GM19328 (cell line): ENCODE data around the gene CFB.
"Not testable (repeated sequence)": the region's sequence is repeated elsewhere in the genome, so short reads cannot be mapped to it uniquely, and the experiment has no call there.

Experiments used
- ATAC-seq: cut with Tn5 transposase; IDR thresholded peaks from one replicate; pipeline ENCODE4 v1.9.1; 2021; ENCODE audit warnings: mild to moderate bottlenecking, moderate library complexity; ENCODE audit not compliant: unreplicated experiment

The CFB gene

DNA sequence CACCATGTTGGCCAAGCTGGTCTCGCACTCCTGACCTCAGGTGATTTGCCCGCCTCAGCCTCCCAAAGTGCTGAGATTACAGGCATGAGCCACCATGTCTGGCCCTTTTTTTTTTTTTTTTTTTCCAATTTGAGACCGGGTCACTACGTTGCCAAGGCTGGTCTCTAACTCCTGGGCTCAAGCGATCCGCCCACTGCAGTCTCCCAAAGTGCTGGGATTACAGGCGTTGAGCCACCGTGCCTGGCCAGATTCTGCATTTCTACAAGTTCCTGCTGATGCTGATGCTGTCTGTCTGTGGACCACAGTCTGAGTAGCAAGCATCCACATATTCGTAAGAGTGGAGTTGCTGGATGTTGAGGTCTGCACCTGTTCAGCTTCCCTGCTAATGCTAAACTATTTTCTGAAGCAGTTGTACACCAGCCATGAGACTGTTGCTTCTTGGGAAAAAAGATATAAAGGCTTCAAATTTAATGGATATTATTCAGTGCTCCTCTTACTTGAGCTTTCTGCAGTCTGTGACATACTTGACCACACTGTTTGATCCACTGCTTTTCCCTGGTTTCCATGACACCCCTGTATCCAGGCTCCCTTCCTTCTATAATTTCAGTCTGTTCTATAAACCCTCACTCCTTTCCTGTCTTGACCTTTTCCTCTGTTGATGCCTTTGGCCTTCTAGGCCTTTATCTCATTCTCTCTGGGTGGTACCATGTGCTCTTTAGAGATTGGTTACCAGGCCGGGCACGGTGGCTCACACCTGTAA, 33.9 kb upstream of the CFB start:
- no peak for ATAC-seq

DNA sequence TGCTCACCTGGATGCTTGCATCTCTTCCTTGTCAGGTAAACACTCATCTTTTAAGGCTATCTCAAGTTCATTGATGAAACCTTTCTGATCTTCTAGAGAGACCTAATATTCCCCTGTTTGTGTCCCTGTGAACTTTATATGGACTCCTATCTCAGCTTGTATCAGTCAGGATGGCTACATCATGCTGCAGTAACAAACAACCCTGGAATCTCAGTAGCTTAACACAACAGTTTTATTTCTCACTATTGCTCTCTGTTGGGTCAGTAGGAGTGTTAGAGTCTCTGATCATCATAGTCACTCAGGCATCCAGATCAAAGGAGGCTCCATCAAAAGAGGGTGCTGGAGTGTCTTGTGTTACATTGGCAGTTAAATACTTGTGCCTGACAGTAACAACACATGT, 30.5 kb upstream of the CFB start:
- no peak for ATAC-seq

- ATAC-seq = no peak
Observed at GRCh38 chr6:31915756-31916155, 30.1 kb upstream of the CFB start.

- no peak for ATAC-seq
Observed at GRCh38 chr6:31918069-31918720, 27.7 kb upstream of the CFB start.

GRCh38 chr6:31919624-31920303, 26.1 kb upstream of the CFB start:
- ATAC-seq = no peak

DNA sequence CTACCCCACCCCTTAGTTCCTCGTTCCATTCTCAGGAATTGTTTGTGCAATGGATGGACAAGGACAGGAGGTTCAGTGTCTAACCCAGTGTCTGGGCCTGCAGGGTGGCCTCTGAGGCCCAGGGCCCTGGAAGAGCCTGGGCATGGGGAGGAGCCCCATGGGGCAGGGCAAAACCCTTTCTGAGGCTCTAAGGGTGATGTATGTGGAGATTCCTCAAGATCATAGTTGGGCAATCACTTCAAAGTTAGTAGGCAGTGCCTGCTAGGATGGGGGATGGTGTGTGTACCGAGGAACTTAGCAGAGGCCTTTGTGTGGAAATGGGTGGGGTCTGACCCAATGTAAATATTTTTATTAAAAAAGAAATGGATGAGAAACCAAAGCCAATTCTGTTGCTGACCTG, 25.1 kb upstream of the CFB start:
- ATAC-seq = no peak

GRCh38 chr6:31922942-31923341, 23.0 kb upstream of the CFB start:
- ATAC-seq = no peak

GRCh38 chr6:31927242-31927862, 18.5 kb upstream of the CFB start, which contains the start of gene C2:
Gene C2, plus strand, starts transcription at chr6:31927717. Its CDS starts 36 bp downstream, at chr6:31927753.
- ATAC-seq = no peak

GRCh38 chr6:31927863-31928671, 17.8 kb upstream of the CFB start:
- ATAC-seq = no peak

GRCh38 chr6:31928672-31928939, 17.3 kb upstream of the CFB start:
- ATAC-seq = no peak

DNA sequence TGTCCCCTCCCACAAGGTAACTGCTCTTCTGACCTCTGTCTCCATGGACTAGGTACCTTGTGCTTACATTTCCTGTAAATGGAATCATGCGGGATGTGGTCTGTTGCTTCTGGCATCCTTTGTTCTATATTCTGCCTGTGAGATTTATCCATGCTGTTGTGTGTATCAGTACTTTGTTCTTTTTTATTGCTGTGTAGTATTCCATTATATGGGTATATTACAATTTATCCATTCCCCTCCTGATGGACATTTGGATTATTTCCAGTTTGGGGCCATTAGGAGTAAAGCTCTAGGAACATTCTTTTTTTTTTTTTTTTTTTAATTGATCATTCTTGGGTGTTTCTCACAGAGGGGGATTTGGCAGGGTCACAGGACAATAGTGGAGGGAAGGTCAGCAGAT, 14.9 kb upstream of the CFB start:
- no peak for ATAC-seq

DNA sequence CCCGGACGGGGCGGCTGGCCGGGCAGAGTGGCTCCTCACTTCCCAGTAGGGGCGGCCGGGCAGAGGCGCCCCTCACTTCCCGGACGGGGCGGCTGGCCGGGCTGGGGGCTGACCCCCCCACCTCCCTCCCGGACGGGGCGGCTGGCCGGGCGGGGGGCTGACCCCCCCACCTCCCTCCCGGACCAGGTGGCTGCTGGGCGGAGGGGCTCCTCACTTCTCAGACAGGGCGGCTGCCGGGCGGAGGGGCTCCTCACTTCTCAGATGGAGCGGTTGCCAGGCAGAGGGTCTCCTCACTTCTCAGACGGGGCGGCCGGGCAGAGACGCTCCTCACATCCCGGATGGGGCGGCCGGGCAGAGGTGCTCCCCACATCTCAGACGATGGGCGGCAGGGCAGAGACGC, 13.8 kb upstream of the CFB start:
- ATAC-seq = not testable (repeated sequence)

- no peak for ATAC-seq
Observed at GRCh38 chr6:31933537-31933936, 12.4 kb upstream of the CFB start.

DNA sequence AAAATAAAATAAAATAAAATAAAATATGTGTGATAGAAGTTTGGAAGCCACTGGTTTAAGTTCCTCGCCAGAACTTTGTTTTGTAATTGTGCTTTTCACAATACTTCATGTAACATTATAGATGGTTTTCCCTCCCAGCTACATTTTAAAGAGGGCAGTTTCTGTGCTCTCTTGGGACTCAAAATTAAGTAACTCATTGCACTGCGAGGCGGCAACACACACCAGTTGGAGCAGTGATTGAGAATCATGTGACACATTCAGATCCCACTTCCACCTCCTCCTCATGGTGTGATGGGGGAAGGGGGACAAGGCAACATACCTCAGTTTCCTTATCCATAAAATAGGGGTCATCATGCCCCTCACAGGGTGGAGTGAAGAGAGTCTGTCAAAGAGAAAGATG, 10.9 kb upstream of the CFB start:
- no peak for ATAC-seq

DNA sequence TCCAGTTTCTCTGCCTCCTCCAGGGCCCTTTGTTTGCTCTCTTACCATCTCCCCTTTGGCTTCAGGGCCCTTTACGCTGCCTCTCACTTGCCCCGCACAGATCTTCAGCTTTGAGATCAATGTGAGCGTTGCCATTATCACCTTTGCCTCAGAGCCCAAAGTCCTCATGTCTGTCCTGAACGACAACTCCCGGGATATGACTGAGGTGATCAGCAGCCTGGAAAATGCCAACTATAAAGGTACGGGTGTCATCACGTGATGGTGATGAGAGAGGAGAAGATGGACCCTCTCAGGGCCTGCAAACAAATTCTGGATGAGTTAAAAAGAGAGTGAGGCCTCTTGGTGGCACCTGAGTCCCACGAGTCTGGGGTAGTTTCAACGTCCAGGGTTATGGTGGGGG, 10.1 kb upstream of the CFB start:
- ATAC-seq = no peak

- ATAC-seq = no peak
Observed at GRCh38 chr6:31940256-31940664, 5.6 kb upstream of the CFB start.

DNA sequence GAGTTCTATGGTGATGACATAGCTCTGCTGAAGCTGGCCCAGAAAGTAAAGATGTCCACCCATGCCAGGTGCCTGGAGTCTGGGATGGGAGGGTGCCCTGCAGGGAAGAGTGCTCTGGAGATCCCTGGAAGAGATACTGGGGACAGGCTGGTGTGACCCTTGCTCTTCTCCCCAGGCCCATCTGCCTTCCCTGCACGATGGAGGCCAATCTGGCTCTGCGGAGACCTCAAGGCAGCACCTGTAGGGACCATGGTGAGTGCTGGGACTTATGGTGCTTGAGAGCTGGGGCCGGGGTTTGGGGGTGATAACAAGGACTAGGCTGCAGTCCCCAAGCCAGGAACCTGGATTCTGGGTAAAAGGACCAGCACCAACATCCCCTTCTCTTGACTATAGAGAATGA, 2.2 kb upstream of the CFB start:
- no peak for ATAC-seq

GRCh38 chr6:31945154-31945506, 765 bp upstream of the CFB start:
- no peak for ATAC-seq

- ATAC-seq = no peak
Observed at GRCh38 chr6:31946370-31946885, 533 bp downstream of the CFB start.

DNA sequence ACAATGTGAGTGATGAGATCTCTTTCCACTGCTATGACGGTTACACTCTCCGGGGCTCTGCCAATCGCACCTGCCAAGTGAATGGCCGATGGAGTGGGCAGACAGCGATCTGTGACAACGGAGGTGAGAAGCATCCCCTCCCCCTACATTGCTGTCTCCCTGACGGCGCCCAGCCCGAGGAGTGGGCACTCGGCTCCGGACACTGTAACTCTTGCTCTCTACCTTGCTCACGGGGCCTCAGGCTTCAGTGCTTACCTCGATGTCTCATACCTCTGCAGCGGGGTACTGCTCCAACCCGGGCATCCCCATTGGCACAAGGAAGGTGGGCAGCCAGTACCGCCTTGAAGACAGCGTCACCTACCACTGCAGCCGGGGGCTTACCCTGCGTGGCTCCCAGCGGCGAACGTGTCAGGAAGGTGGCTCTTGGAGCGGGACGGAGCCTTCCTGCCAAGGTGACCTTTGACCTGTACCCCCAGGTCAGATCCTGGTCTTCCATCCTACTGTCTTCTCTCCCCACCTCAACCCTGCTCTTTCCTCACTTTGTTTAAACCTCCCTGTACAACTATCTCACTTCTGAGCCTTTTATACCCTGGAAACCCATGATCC, 1.3 kb downstream of the CFB start:
- no peak for ATAC-seq
